Mammary epithelial cell (primary cell): Measurements from ENCODE around the gene TMEM38B.

Source experiments
- EZH2 ChIP-seq: IDR thresholded peaks from 2 replicates; pipeline ENCODE4 v1.6.1; 2012; ENCODE audit warnings: low read length, inconsistent platforms, borderline replicate concordance
- TF ChIP-seq, protein P1 (sequence below), 2 donors: IDR thresholded peaks in 1 of 2; conservative IDR thresholded peaks in 1 of 2; 2 replicates each; pipeline ENCODE4 v1.5.1; 2011 to 2012; ENCODE audit warnings: inconsistent platforms in 2 of 2, low read length in 2 of 2, mild to moderate bottlenecking in 2 of 2, control low read depth in 1 of 2, low read depth in 1 of 2; ENCODE audit not compliant: insufficient read depth in 1 of 2; ENCODE audit errors: extremely low read depth in 1 of 2

DNA sequence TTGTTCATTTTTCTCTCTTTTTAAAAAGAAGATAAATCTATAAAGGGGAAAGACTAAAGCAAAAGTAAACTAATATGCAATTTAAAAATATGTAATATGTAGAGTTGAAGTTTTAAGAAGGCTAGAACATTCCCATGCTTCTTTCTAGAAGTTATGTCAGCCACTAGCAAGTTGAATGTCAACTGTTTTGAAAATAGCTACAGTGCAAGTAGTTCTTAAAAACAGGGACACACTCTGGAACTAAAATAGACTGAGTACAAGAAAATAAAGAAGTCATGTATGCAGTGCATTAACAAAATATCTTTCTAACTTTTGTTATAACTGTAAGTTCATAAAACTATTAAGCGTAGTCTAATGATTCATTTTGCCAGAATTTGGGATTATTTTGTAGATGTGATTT lies 7.9 kb downstream of the TMEM38B start:
- no peak for TF ChIP-seq EZH2
- TF ChIP-seq, protein P1, sequence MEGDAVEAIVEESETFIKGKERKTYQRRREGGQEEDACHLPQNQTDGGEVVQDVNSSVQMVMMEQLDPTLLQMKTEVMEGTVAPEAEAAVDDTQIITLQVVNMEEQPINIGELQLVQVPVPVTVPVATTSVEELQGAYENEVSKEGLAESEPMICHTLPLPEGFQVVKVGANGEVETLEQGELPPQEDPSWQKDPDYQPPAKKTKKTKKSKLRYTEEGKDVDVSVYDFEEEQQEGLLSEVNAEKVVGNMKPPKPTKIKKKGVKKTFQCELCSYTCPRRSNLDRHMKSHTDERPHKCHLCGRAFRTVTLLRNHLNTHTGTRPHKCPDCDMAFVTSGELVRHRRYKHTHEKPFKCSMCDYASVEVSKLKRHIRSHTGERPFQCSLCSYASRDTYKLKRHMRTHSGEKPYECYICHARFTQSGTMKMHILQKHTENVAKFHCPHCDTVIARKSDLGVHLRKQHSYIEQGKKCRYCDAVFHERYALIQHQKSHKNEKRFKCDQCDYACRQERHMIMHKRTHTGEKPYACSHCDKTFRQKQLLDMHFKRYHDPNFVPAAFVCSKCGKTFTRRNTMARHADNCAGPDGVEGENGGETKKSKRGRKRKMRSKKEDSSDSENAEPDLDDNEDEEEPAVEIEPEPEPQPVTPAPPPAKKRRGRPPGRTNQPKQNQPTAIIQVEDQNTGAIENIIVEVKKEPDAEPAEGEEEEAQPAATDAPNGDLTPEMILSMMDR (conservative IDR thresholded peaks at IDR 0.05 in 1 of 2, IDR thresholded peaks at IDR 0.05 in 1 of 2; ENCODE audit: extremely low read depth in 1 of 2, insufficient read depth in 1 of 2, low read depth in 1 of 2, low read length in 2 of 2), result no peak
